H1 (cell line): ENCODE results near the gene PSPN. TPM values are rescaled to one million over a fixed set of nuclear protein-coding genes. Genes with fewer than 3 reads are reported as not detected.

Source experiments
- CTCF ChIA-PET: fragments of 300-600 bp; sonication (Branson Sonifier 250); formaldehyde crosslinking; loops from one replicate; lab custom pipeline; 2021; ENCODE audit not compliant: partially characterized antibody; lab: Charles Lee
- POLR2A ChIA-PET: fragments of 300-600 bp; sonication (Branson Sonifier 250); formaldehyde crosslinking; loops from one replicate; lab custom pipeline; 2021; ENCODE audit warnings: inconsistent platforms; ENCODE audit not compliant: partially characterized antibody; lab: Charles Lee
- DNase-seq, 2 experiments: peaks; one replicate each; pipeline versions ENCODE4 v3.0.0 to v3.0.0-alpha.2; 2010 to 2022; ENCODE audit warnings: low spot score in 2 of 2, low read depth in 1 of 2, mixed read lengths in 1 of 2
- FAIRE-seq: peaks from 2 replicates; lab custom pipeline; 2011; peaks lifted over from hg19 to GRCh38; lab: Jason Lieb, UNC
- H2AFZ ChIP-seq: 2 replicates; pipeline ENCODE4 v1.8.1; 2012; ENCODE audit warnings: low read length, inconsistent platforms
- H2AK5ac ChIP-seq: 2 replicates; pipeline ENCODE4 v1.6.1; 2013; ENCODE audit warnings: low read depth, low read length
- H2BK120ac ChIP-seq: replicated peaks from 2 replicates; pipeline ENCODE3; 2013; ENCODE audit warnings: low read depth, low read length, inconsistent platforms
- H2BK12ac ChIP-seq: 2 replicates; pipeline ENCODE4 v1.6.1; 2013; ENCODE audit warnings: low read depth, low read length
- H2BK15ac ChIP-seq: 2 replicates; pipeline ENCODE4 v1.6.1; 2013; ENCODE audit warnings: low read length
- H2BK20ac ChIP-seq: 2 replicates; pipeline ENCODE4 v1.6.1; 2013; ENCODE audit warnings: low read length
- H2BK5ac ChIP-seq: 2 replicates; pipeline ENCODE4 v1.6.1; 2013; ENCODE audit warnings: low read depth, low read length
- H3K14ac ChIP-seq: 2 replicates; pipeline ENCODE4 v1.6.1; 2013; ENCODE audit warnings: inconsistent platforms; ENCODE audit not compliant: insufficient read length
- H3K18ac ChIP-seq: 2 replicates; pipeline ENCODE4 v1.6.1; 2013; ENCODE audit warnings: low read length; ENCODE audit errors: extremely low read depth
- H3K23ac ChIP-seq: 2 replicates; pipeline ENCODE4 v1.6.1; 2013; ENCODE audit warnings: inconsistent platforms; ENCODE audit not compliant: insufficient read length
- H3K23me2 ChIP-seq: 2 replicates; pipeline ENCODE4 v1.6.1; 2013; ENCODE audit warnings: low read depth, low read length
- H3K27ac ChIP-seq: 2 replicates; pipeline ENCODE4 v1.6.1; 2011; ENCODE audit warnings: low read depth, low read length, inconsistent platforms
- H3K27me3 ChIP-seq, 4 experiments: replicated peaks in 1 of 4; 1 replicate in 1 of 4; 2 replicates in 3 of 4; pipeline versions ENCODE4 v1.6.1 to v1.8.1; 2011 to 2013; ENCODE audit warnings: low read length in 3 of 4, mild to moderate bottlenecking in 3 of 4, inconsistent platforms in 2 of 4, mixed read lengths in 2 of 4, moderate library complexity in 1 of 4; ENCODE audit not compliant: control insufficient read depth in 3 of 4, insufficient read depth in 3 of 4; ENCODE audit errors: extremely low read depth in 1 of 4
- H3K36me3 ChIP-seq, 4 experiments: 2 replicates each; pipeline versions ENCODE4 v1.6.1 to v1.8.1; 2011 to 2013; ENCODE audit warnings: mild to moderate bottlenecking in 4 of 4, low read length in 3 of 4, moderate library complexity in 2 of 4, control low read depth in 1 of 4, inconsistent platforms in 1 of 4; ENCODE audit not compliant: insufficient read depth in 4 of 4, control insufficient read depth in 2 of 4
- H3K4ac ChIP-seq: replicated peaks from 2 replicates; pipeline ENCODE3; 2013; ENCODE audit warnings: low read length, low read depth, mixed read lengths, inconsistent platforms; ENCODE audit not compliant: insufficient read length
- H3K4me1 ChIP-seq, 4 experiments: replicated peaks in 1 of 4; 1 replicate in 1 of 4; 2 replicates in 3 of 4; pipeline versions ENCODE4 v1.6.1 to v1.8.1; 2011 to 2013; ENCODE audit warnings: low read length in 3 of 4, inconsistent platforms in 2 of 4, mixed read lengths in 1 of 4; ENCODE audit not compliant: insufficient read depth in 4 of 4, control insufficient read depth in 3 of 4
- H3K4me2 ChIP-seq, 2 experiments: 2 replicates each; pipeline versions ENCODE4 v1.6.1 to v1.8.1; 2011 to 2013; ENCODE audit warnings: low read depth in 2 of 2, low read length in 2 of 2, control low read depth in 1 of 2, inconsistent platforms in 1 of 2, mild to moderate bottlenecking in 1 of 2; ENCODE audit not compliant: insufficient read depth in 1 of 2
- H3K4me3 ChIP-seq, 4 experiments: fragments of 200-600, 300-600 bp in 1 of 4; sonication (generic), shearing (Covaris generic), sonication (Bioruptor Twin) in 1 of 4; 2 replicates each; pipeline versions ENCODE4 v1.5.1 to v1.8.1; 2011 to 2016; ENCODE audit warnings: low read length in 4 of 4, low read depth in 3 of 4, control low read depth in 2 of 4, inconsistent platforms in 2 of 4, mild to moderate bottlenecking in 2 of 4, mixed read lengths in 1 of 4, moderate library complexity in 1 of 4; ENCODE audit not compliant: insufficient read depth in 2 of 4; ENCODE audit errors: extremely low read depth in 1 of 4
- H3K56ac ChIP-seq: replicated peaks from 2 replicates; pipeline ENCODE3; 2013; ENCODE audit warnings: low read depth, mild to moderate bottlenecking, mixed read lengths, low read length, inconsistent platforms; ENCODE audit not compliant: insufficient read length
- H3K79me1 ChIP-seq: 2 replicates; pipeline ENCODE4 v1.6.1; 2013; ENCODE audit warnings: low read depth, low read length, control low read depth
- H3K79me2 ChIP-seq, 2 experiments: 2 replicates each; pipeline versions ENCODE4 v1.6.1 to v1.8.1; 2012 to 2013; ENCODE audit warnings: low read length in 2 of 2, mild to moderate bottlenecking in 2 of 2, inconsistent platforms in 1 of 2; ENCODE audit not compliant: insufficient read depth in 2 of 2, control insufficient read depth in 1 of 2
- H3K9ac ChIP-seq, 4 experiments: replicated peaks in 1 of 4; 1 replicate in 1 of 4; 2 replicates in 3 of 4; pipeline versions ENCODE4 v1.6.1 to v1.8.1; 2011 to 2013; ENCODE audit warnings: low read depth in 3 of 4, low read length in 3 of 4, control low read depth in 2 of 4, mild to moderate bottlenecking in 2 of 4, moderate library complexity in 2 of 4, inconsistent platforms in 1 of 4; ENCODE audit errors: extremely low read depth in 1 of 4
- H3K9me3 ChIP-seq, 2 experiments: 2 replicates each; pipeline versions ENCODE4 v1.6.1 to v1.8.1; 2012 to 2013; ENCODE audit warnings: mild to moderate bottlenecking in 2 of 2, moderate library complexity in 2 of 2, control low read depth in 1 of 2, inconsistent platforms in 1 of 2, low read depth in 1 of 2, low read length in 1 of 2, mixed read lengths in 1 of 2; ENCODE audit not compliant: insufficient read depth in 2 of 2
- H4K20me1 ChIP-seq, 2 experiments: replicated peaks in 1 of 2; 2 replicates each; pipeline versions ENCODE3 to v1.8.1; 2011 to 2013; ENCODE audit warnings: inconsistent platforms in 2 of 2, low read length in 2 of 2, mild to moderate bottlenecking in 1 of 2; ENCODE audit not compliant: insufficient read depth in 2 of 2, control insufficient read depth in 1 of 2
- H4K5ac ChIP-seq: 2 replicates; pipeline ENCODE4 v1.6.1; 2013; ENCODE audit warnings: low read length, low read depth, mixed read lengths, inconsistent platforms; ENCODE audit not compliant: insufficient read length
- H4K8ac ChIP-seq: 2 replicates; pipeline ENCODE4 v1.8.0; 2013; ENCODE audit warnings: mild to moderate bottlenecking, moderate library complexity, low read length, inconsistent platforms; ENCODE audit not compliant: insufficient read depth; ENCODE audit errors: extremely low read depth
- H4K91ac ChIP-seq: replicated peaks from 2 replicates; pipeline ENCODE3; 2013; ENCODE audit warnings: low read length, mixed read lengths, inconsistent platforms; ENCODE audit not compliant: insufficient read length
- BACH1 ChIP-seq: IDR thresholded peaks from 2 replicates; pipeline ENCODE4 v1.6.1; 2012; ENCODE audit warnings: low read length, improper control_type of control experiment
- CBX8 ChIP-seq: fragments of 300-800, 300-1000 bp; sonication (generic); IDR thresholded peaks from 2 replicates; pipeline ENCODE4 v1.7.1; 2016; ENCODE audit warnings: low read depth, low read length, borderline replicate concordance
- CREB1 ChIP-seq: IDR thresholded peaks from 2 replicates; pipeline ENCODE4 v1.6.1; 2012; ENCODE audit warnings: inconsistent platforms
- CTBP2 ChIP-seq: IDR thresholded peaks from 2 replicates; pipeline ENCODE4 v1.7.0; 2011; ENCODE audit warnings: borderline replicate concordance, mild to moderate bottlenecking, moderate library complexity, mixed read lengths, low read length; ENCODE audit not compliant: insufficient read depth, insufficient read length
- MAX ChIP-seq: IDR thresholded peaks from 2 replicates; pipeline ENCODE4 v1.6.1; 2012; ENCODE audit warnings: inconsistent platforms
- NRF1 ChIP-seq: IDR thresholded peaks from 2 replicates; pipeline ENCODE4 v1.6.1; 2011; ENCODE audit warnings: mild to moderate bottlenecking, low read depth, low read length, improper control_type of control experiment
- RBBP5 ChIP-seq: IDR thresholded peaks from 2 replicates; pipeline ENCODE4 v1.7.1; 2012; ENCODE audit warnings: low read depth, mild to moderate bottlenecking, inconsistent platforms, low read length, moderate library complexity, borderline replicate concordance
- SIRT6 ChIP-seq: IDR thresholded peaks from one replicate; pipeline ENCODE4 v1.7.1; 2012; ENCODE audit warnings: low read length, inconsistent platforms
- SRF ChIP-seq: IDR thresholded peaks from 2 replicates; pipeline ENCODE4 v1.6.1; 2011; ENCODE audit warnings: mild to moderate bottlenecking, low read depth, low read length, moderate library complexity
- TBP ChIP-seq: IDR thresholded peaks from 2 replicates; pipeline ENCODE4 v1.6.1; 2011; ENCODE audit warnings: low read depth, low read length, improper control_type of control experiment
- USF2 ChIP-seq: IDR thresholded peaks from 2 replicates; pipeline ENCODE4 v1.6.1; 2011; ENCODE audit warnings: low read length, improper control_type of control experiment
- WGBS, 2 experiments: shearing (Covaris generic) in 1 of 2; methylation state at CpG; one replicate each; pipeline versions ENCODE4 v1.1.6 to v1.1.7; 2013 to 2015; ENCODE audit warnings: low lambda C conversion rate in 2 of 2, mixed read lengths in 2 of 2, inconsistent platforms in 1 of 2, low coverage in 1 of 2, missing lambda C conversion rate in 1 of 2; ENCODE audit not compliant: insufficient replicate concordance in 2 of 2, insufficient coverage in 1 of 2, insufficient read length in 1 of 2; ENCODE audit errors: extremely low coverage in 1 of 2, missing lambda C conversion rate in 1 of 2; 5-methylcytosine and 5-hydroxymethylcytosine counted together
- polyA plus RNA-seq, 7 experiments: library from polyadenylated mRNA; depleted of rRNA in 3 of 7; stranded (reverse) in 5 of 7; unstranded in 2 of 7; fragments of >200 nt in 5 of 7; fragments of 200-250 nt in 2 of 7; gene quantifications; 1 replicate in 5 of 7; 2 replicates in 1 of 7; 4 replicates in 1 of 7; pipeline versions ENCODE4 v1.2.1 to v1.2.3, GENCODE V29; 2011 to 2013; ENCODE audit warnings: missing spikeins in 2 of 7, mixed read lengths in 2 of 7
- total RNA-seq: library from RNA; stranded (reverse); fragmentation: NEBNext Ultra II Directional; extraction: Animal tissue kit (Norgen Biotek cat#: 25700); gene quantifications from 2 replicates; pipeline ENCODE4 v1.2.1, GENCODE V29; 2021

The PSPN gene
- total and polyA plus RNA-seq, 2 of the 8 experiments (the other 6 are each of a cell fraction or from before 2014, with no cell fraction given): 1.0 to 2.1 TPM

GRCh38 chr19:6414793-6415590, 39.3 kb upstream of the PSPN start:
- DNase-seq (no peak), FAIRE-seq (no peak)
- H3K56ac ChIP-seq: no peak overlapping the region
- no peak overlapping the region for H2BK120ac ChIP-seq
- peaks cover 0 to 27% of the 10 kb centered on the region in 2 experiments; a peak in 2 of 4 replicates for H3K79me2 ChIP-seq
- no peak overlapping the region for H3K27ac ChIP-seq
- H3K18ac ChIP-seq: no peak overlapping the region
- H3K4me2 ChIP-seq: no peak overlapping the region
- peaks cover 14% of the 10 kb centered on the region for H3K79me1 ChIP-seq
- peaks cover 0 to 12% (median 6%) of the 10 kb centered on the region in 4 experiments; a peak in 6 of 7 replicates for H3K4me1 ChIP-seq
- no peak overlapping the region for H4K5ac ChIP-seq
- H4K91ac ChIP-seq: no peak overlapping the region
- H2BK12ac ChIP-seq: no peak overlapping the region
- no peak overlapping the region for H3K14ac ChIP-seq
- H2BK20ac ChIP-seq: no peak overlapping the region
- H3K23me2 ChIP-seq: no peaks in the 10 kb centered on the region
- no peaks in the 10 kb centered on the region for H3K27me3 ChIP-seq
- no peak overlapping the region; the same call in 1 of the 2 replicates for H4K8ac ChIP-seq
- ChIA-PET CTCF (interaction anchor here (1.4 kb wide), 1 partner anchor 196 kb away, joined by 3 read pairs; no protein-coding TSS in a partner anchor), POLR2A (interaction anchor here (0.6 to 1.6 kb wide), 5 partner anchors 9 to 21 kb away, joined by 3 to 5 read pairs (median 4); partner anchors contain the start of gene KHSRP)
- no peak overlapping the region for H2BK5ac ChIP-seq
- H3K36me3 ChIP-seq: peaks cover 36 to 67% (median 55%) of the 10 kb centered on the region in 4 experiments
- peaks cover 16 to 41% of the 10 kb centered on the region in 2 experiments for H4K20me1 ChIP-seq
- 91% methylated on average over 44 of the region's 47 CpGs; no CpG with 5 or more reads in 1 of the 2 experiments for WGBS, 2 experiments
- H3K23ac ChIP-seq: no peak overlapping the region
- no peak overlapping the region for H3K9ac ChIP-seq
- no peak overlapping the region for H3K4ac ChIP-seq
- H2AFZ ChIP-seq: no peak overlapping the region
- H2AK5ac ChIP-seq: no peak overlapping the region
- H3K9me3 ChIP-seq: no peaks in the 10 kb centered on the region
- no peak overlapping the region for H3K4me3 ChIP-seq
- H2BK15ac ChIP-seq: no peak overlapping the region
- TF ChIP-seq CTBP2 (no peak), BACH1 (no peak), RBBP5 (no peak), NRF1 (no peak), SIRT6 (no peak), TBP (no peak), USF2 (no peak), SRF (no peak), CREB1 (no peak), CBX8 (no peak), MAX (no peak)
